ENCODE results near the gene CLK3.

- TF ChIP-seq POLR2A (IDR thresholded peaks at IDR 0.05; ENCODE audit: low read depth, low read length) (no peak), POLR2AphosphoS5 (IDR thresholded peaks at IDR 0.05; ENCODE audit: low read depth, low read length) (no peak)
Observed at GRCh38 chr15:74642348-74642733, 26.7 kb downstream of the CLK3 start.
